Measurements from ENCODE around the gene OBSCN.

GRCh38 chr1:228165372-228166169 is 42.3 kb upstream of the OBSCN start, which contains the start of gene IBA57:
- TF ChIP-seq CTCF (IDR thresholded peaks at IDR 0.05) = peak; percentile 80 to 97 (median 91)
- peak; percentile 42 to 87 for TF ChIP-seq POLR2A (IDR thresholded peaks at IDR 0.05)

Data from heart left ventricle (tissue), 13 donors.